ENCODE measurements around the gene ZNF77.
"Not testable (repeated sequence)": the region's sequence is repeated elsewhere in the genome, so short reads cannot be mapped to it uniquely, and the experiment has no call there.

The ZNF77 gene

DNA sequence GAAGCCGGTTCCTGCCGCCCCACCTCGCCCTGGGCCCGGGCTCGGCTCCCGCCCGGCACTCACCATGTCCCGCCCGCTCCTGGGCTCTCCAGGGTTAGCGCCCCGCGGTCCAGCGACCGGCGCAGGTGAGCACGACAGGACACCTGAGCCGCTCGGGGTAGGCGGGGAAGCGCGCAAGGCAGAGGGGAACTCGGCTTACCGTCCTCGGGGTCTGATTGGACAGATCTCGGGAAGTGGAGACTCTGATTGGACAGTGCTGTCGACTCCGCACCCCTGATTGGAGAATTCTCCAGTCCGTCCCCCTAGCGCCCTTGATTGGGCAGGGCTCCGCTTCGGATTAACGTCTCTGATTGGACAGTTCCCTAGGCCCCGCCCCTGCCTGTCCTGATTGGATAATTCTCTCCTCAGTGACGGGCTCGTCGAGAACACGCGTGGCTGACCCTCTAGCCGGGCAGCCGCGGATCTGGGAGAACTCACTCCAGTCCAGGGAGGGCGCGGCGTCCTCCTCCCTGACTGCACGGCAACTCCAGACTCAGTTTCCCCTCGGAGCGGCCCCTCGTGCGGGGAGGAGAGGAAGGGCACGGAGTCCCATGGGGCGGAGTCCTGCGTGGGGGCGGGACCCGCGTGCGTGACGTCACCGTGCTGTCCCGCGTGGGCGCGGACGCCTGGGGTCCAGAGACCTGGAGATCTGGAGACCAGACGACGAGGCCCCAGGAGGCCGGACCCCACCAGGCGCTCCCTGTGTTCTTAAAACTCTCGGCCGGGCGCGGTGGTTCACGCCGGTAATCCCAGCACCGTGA is at the start of gene ZNF77:
TSS of gene ZNF77 (minus strand) at position 197 of the 800 bp plus-strand sequence. CDS start at position 66, 131 bp downstream.
- DNase-seq (ENCODE audit: low read depth in 3 of 3): peak; percentile 97 to 99 (median 98)

DNA sequence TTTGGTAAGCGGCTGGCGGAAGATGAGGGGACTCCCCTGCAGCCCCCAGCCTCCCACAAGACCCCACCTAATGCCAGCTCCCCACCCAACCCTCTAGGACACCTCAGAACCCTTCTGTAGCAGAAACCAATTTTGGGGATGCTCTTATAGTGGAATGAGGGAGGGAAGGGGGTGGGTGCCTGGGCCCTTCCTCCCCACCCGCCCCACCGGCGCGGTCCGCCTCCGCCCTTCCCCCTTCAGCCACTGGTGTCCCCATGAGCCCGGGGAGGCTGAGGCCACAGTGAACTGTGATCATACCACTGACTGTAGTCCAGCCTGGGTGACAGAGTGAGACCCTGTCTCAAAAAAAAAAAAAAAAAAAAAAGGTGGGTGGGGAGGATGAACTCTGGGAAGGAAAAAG is 48.8 kb upstream of the ZNF77 start:
- DNase-seq (ENCODE audit: low read depth in 3 of 3): no peak

DNA sequence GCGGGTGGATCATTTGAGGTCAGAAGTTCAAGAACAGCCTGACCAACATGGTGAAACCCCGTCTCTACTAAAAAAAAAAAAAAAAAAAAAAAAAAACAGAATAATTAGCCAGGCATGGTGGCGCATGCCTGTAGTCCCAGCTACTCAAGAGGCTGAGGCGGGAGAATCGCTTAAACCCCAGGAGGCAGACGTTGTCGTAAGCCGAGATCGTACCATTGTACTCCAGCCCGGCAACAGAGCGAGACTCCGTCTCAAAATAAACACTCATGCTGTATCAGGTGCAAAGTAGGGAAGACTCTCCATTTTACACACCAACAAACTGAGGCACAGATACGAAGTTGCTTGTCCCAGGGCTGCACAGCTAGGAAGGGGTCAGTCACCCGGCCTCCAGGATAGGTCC is 48.2 kb upstream of the ZNF77 start:
- DNase-seq (ENCODE audit: low read depth in 3 of 3): no peak

DNA sequence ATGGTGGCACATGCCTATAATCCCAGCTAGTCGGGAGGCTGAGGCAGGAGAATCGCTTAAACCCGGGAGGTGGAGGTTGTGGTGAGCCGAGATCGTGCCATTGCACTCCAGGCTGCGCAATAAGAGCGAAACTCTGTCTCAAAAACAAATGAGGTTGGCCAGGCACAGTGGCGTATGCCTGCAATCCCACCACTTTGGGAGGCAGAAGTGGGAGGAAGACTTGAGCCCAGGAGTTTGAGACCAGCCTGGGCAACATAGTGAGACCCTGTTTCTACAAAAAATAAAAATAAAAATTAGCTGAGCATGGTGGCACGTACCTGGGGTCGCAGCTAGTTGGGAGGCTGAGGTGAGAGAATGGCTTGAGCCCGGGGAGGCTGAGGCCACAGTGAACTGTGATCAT is 47.6 kb upstream of the ZNF77 start:
- not testable (repeated sequence) for DNase-seq (ENCODE audit: low read depth in 3 of 3)

DNA sequence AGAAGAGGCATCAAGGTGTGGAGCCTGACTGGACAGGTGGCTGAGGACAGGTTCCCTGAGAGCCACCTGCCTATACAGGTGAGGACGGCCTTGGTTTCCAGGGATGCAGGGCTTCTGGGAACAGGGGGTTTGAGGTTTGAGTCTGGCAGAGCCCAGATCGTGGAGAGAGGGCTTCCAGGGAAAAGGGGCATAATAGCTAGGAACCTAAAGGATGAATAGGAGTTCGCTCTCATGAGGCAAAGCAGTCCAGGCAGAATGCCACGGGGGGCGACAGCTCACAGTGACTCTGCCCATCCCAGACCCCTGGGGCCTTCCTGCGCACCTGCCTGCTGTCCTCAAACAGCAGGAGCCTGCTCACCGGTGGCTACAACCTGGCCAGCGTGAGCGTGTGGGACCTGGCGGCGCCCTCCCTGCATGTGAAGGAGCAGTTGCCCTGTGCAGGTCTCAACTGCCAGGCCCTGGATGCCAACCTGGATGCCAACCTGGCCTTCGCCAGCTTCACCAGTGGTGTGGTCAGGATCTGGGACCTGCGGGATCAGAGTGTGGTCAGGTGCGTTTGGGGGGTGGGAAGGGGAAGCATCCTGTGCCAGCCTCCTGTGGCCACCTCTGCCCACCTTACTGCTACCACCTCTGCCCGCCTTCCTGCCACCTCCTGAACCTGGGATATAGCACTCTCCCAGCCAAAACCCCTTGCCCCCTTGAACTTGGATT is 44.6 kb upstream of the ZNF77 start:
- no peak for DNase-seq (ENCODE audit: low read depth in 3 of 3)

DNA sequence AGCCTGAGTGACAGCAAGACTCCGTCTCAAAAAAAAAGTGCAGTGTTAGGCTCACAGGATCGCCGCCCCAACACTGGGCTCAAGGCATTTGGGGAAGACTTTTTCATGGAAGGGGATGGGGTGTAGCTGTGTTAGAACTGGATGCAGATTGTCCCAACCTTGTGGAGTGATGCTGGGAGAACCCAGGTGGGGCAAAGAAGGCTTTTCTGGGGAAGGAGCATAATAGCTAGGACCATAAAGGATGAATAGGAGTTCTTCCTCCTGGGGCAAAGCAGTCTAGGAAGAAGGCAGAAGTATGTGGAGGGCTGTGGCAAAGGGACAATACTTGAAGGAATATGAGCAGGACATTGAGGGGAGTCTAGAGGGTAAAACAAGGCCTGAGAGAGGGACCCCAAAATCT is 43.8 kb upstream of the ZNF77 start:
- DNase-seq (ENCODE audit: low read depth in 3 of 3): no peak

DNA sequence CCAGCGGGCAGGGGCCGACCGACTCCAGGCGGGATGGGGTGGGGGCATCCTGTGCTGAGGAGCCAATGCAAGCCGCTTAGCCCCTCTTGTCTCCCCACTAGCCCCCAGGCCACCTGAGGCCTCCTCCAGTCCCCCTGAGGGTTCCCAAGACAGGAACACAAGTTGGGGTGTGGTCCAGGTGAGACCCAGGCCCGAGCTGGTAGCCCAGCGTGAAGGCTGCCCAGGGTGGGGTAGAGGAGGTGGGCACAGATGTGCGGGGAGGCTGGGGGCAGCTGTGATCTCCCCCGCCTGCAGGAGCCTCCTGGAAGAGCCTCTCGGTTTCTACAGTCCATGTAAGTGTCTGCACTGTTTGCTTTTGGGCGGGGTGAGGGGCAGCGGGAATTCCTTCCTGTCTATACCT is 43.0 kb upstream of the ZNF77 start:
- no peak for DNase-seq (ENCODE audit: low read depth in 3 of 3)

DNA sequence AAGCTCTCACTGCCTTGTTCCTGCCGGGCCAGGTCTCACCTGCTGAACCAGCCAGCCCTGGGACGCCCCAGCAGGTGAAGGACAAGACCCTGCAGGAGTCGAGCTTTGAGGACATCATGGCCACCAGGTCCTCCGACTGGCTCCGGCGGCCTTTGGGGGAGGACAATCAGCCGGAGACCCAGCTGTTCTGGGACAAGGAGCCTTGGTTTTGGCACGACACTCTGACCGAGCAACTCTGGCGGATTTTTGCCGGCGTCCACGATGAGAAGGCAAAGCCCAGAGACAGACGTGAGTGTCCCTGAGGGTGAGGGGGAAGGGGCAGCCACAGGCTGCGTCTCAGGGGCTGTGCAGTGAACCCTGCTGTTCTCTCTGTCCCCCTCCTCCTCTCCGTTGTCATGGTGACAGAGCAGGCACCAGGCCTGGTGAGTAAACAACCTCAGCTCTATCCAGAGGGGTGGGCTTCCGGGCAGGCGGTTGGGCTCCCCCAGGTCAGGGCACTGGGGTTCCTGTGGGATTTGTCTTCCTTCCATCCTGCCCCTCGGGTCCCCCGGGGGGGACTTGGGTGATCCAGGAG is 42.3 kb upstream of the ZNF77 start:
- no peak for DNase-seq (ENCODE audit: low read depth in 3 of 3)

DNA sequence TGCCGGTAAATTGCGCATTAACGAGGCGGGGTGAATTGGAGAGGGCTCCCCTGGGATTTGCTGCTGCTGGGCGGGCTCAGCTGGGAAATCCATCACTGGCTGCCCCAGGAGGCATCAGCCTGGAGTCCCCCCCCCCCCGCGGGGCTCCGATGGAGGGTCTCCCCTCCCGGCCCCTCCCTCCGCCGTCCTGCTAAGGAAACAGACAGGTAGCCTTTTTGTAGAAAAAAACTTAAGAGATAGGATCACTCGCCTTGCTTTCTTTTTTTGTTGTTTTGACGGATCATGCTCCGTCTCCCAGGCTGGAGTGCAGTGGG is 39.4 kb upstream of the ZNF77 start:
- no peak for DNase-seq (ENCODE audit: low read depth in 3 of 3)

DNA sequence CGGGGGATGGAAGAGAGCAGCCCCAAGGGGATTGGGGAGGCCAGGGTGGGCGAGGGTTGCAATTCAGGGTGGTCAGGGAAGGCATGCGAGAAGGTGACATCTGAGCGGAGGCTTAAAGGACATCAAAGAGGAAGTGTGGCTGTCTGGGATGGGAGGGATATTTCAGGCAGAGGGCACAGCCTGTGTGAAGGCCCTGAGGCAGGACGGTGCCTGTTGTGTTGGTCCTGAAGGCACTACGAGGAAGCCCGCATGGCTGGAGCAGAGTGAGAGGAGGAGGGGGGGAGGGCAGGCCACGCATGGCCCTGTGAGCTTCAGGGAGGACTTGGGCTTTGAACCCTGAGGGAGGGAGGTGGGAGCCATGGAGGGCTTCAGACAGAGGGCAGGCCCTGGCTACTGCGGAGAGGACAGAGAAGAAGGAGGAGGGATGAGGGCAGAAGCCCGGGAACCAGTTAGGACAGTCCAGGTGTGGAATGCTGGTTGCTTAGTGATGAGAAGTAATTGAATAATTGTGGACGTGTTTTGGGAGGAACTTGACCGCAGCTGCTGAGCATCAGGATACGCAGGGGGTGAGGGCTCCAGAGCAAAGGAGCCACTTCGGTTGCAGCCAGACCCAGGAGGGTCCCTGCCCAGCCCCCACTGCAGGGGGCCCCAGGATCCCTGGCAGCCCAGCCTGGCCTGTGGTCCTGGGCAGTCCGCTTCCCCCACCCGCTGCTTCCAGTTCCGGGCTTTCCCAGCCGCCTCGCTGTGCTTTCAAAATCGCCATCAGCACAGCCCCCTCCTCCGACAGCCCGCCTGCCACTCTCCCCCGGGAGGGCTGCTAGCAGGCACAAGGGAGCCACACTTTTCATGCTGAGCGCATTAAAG is 38.8 kb upstream of the ZNF77 start:
- DNase-seq (ENCODE audit: low read depth in 3 of 3): no peak

DNA sequence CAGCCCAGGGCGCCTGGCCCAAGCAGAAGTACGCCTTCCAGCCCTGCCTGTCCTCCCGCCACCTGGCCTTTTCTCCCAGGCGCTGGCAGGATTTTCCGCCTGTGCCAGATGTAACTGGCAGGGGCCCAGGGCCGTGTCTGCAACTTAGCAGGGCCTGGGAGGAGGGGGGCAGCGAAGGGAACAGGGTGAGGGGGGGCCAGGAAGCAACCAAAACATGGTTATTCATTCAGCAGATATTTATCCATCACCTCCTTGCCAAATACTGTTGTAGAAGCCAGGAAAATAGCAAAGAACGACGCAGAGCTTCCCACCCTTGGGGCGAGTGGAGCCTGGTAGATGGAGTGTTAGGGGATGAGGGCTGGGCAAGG is 38.2 kb upstream of the ZNF77 start:
- DNase-seq (ENCODE audit: low read depth in 3 of 3): no peak

DNA sequence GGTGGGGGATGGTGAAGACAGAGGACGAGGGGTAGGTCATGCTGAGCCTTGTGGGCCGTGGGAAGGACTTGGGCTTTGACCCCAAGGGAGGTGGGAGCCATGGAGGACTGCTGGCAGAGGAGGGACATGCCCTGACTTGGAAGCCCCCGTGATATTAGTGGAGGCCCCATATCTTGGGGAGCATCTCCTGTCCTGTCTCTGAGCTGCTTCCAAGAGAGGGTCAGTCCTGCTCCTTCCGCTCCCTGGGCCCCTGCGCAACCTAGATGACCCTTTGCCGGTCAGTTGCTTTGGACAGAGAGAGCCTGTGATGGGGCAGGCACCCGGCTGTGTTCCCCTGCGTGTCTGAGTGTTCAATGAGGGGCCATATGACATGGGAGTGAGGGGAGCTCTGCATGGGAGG is 37.8 kb upstream of the ZNF77 start:
- DNase-seq (ENCODE audit: low read depth in 3 of 3): no peak

DNA sequence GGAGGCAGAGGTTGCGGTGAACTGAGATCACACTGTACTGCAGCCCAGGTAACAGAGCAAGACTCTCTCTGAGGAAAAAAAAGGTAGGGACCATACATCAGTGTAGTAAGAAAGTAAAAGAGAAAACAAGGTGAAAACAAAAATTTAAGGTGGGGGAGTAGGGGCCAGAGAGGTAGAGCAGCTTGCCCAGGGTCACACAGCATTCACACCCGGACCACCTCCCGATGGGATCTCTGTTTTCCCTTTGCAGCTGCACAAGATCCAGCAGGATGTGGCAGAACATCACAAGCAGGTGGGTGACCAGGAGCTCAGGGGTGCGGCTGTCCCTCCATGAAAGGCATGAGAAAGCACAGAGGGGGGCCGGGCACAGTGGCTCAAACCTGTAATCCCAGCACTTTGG is 37.1 kb upstream of the ZNF77 start:
- no peak for DNase-seq (ENCODE audit: low read depth in 3 of 3)

DNA sequence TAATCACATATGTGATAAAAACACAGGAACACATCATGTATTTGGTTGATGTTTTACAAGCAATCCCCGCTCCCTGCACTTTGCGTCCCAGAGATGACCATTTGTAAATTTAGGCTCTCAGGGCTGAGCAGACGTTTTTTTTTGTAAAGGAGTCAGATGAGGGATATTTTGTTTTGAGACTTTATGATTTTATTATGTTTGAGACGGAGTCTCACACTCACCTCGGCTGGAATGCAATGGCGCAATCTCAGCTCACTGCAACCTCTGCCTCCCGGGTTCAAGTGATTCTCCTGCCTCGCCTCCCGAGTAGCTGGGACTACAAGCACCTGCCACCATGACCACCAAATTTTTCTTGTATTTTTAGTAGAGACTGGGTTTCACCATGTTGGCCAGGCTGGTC is 34.0 kb upstream of the ZNF77 start:
- DNase-seq (ENCODE audit: low read depth in 3 of 3): no peak

DNA sequence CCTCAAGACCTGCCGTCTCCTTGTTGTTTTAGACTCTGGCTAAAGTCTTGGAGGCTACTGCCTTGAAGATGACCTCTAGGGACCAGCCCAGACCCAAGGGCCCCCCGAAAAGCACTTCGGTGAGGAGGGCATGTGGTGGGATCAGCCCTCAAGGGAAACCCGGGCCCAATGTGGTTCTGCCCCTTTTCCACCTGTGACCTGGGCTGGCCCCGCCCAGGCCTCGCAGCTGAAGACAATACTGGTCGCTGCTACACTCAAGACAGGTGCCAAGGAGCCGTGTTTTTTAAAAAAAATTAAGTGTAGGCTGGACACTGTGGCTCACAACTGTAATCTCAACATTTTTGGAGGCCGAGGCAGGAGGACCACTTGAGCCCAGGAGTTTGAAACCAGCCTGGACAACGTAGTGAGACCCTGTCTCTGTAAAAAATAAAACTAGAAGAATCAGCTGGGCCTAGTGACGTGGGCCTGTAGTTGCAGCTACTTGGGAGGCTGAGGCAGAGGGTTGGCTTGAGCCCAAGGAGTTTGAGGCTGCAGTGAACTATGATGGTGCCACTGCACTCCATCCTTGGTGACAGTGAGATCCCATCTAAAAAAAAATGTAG is 33.5 kb upstream of the ZNF77 start:
- DNase-seq (ENCODE audit: low read depth in 3 of 3): no peak

DNA sequence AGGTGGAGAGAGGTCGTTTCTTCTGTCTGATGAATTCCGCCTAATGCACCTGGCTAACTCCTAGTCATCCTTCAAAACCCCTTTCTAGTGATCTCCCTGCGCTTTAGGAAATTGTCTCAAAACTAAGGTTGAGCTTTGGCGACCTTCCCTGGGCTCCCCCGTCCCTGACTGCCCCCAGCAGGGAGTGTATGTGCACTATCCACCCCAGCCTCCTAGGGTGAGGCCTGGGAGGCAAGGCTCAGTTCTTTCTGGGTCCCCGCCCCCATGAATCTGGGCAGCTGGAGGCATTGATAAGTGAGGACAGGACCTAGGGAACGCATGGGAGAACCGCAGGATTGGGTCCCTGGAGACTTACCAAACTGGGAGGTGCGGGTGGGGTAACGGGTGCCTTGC is 33.0 kb upstream of the ZNF77 start:
- no peak for DNase-seq (ENCODE audit: low read depth in 3 of 3)

DNA sequence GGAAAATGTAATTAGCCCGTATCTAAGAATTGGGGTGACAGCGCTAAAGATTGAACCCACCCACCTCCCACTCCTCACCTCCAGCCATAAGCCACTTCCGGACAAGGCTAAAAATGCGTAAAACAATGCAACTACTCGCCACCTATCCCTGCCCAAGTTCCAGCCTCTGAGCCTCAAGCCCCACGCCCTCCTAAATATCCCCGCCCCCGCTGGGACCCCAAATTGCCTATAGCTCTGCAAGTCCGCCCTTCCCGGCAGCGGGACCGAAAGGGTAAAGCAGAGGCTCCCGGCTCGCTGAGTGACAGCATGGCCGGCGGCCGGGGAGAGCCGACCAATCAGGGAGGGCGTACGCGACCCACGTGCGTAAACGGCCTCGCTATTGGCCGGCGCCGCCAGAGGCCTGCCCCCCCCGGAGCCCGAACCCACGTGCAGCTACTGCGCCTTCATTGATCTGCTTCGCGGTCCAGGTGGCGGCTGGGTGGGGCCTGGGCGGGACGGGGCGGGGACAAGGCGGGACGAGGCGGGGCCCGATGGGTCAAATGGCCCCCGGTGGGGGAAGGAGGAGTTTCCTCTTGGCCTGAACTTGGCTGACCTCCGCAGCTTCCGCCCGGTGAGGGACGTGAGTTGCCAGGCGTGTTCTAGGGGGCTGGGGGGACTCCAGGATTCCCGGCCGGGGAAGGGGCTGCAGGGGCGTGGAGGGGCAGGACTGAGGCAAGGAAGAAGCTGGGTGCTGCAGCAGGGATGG is 32.4 kb upstream of the ZNF77 start, which contains the start of gene TLE6:
TSS of gene TLE6 (plus strand) at position 564 of the 745 bp plus-strand sequence. CDS start 670 bp downstream, outside the sequence.
- peak; percentile 83 to 94 (median 92) for DNase-seq (ENCODE audit: low read depth in 3 of 3)

DNA sequence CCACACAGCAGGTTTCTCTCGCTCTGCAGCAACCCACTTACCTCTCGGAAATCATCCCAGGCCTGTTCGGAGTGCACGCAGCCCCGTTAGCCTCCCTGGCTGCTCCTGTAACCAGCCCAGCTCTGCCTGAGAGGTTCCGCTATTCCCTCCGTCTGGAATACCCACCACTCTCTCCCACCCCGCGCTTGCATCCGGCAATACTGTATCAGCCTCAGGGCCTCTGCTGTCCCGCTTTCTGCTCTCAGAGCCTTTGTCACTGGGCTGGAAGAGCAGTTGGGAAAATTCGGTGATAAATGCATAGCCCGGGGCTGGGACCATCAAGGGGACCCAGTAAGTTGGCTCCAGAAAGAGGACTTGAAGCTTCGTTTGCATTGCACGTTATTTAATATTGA is 31.8 kb upstream of the ZNF77 start:
- DNase-seq (ENCODE audit: low read depth in 3 of 3): no peak

DNA sequence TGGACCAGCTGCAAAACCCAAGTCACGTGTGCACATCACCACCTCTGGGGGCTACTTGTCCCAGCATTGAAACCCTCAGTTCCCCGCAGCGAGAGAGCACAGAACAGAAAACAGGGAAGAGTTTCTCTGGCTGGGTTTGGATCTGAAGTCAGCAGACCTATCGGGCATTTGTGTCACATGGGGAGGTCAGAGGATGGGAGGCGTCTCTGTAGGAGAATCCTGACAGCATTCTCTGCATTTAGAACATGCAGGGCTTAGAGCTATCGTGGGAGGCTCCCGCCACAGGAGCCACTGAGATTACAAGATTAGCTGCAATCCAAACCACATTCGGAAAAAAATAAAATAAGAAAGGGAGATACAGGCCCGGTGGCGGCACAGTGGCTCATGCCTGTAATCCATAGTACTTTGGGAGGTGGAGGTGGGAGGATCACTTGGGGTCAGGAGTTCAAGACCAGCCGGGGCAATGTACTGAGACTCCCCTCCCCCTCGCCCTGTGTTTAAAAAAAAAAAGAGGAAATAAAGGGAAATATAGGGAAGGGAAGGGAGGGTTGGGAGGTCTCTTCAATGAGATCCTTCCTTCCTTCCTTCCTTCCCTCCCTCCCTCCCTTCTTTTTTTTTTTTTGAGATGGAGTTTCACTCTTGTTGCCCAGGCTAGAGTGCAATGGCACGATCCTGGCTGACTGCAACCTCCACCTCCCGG is 29.7 kb upstream of the ZNF77 start:
- peak in 1 of 3 donors; percentile 18 for DNase-seq (ENCODE audit: low read depth in 3 of 3)

DNA sequence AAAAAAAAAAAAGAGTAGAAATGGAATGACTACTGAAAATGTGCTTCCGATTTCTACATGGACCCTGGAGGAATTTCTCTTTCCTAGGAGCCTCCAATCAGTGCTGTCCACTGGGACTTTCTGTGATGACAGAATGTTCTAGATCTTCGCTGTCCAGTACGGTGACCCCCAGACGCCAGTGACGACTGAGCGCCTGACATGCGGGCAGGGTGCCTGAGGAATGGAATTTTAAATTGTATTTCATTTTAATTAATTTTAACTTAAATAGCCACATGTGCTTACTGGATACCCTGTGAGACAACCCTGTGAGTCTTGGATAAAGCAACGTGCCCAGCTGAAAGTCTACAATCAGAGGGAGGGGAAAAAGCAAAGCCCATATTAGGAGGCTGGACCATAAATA is 28.5 kb upstream of the ZNF77 start:
- DNase-seq (ENCODE audit: low read depth in 3 of 3): no peak

Measured in stimulated activated CD4-positive, alpha-beta T cell treated with anti-CD3 and anti-CD28 coated beads, TNF-alpha, amount 100 ng/mL, for 48 hours (primary cell).